ENCODE measurements around the gene NONO.

The NONO gene

DNA sequence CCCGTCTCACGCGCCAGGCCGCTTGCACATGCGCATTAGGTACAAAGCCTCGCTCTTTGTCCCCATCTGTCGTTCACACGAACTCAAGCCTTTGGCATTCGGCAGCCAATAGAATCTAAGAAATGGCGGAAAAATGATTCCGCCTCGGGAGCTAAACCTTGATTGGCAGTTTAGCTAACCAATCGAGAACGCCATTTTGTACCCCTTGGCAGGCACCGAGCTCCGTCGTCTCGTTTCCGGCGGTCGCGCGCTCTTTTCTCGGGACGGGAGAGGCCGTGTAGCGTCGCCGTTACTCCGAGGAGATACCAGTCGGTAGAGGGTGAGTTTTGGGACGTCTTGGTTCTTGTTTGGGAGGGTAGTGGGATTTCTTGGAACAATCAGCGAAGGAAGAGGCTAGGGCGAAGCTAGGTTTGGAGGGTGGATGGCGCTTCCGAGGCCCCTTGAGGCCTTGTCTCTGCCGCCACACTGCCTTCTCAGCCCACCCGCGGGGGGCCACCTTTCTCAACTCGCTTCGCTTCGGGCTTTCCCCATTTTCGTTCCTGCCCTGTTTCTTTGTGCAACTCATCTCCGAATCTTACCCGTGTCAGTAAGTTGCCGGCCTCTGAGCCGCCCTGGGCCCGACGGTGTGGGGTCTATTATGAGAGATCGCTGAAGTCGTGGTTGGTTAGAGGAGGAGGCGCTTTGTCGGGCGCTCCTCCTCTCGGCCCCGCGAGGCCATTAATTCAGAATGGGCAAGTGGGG lies at the start of gene NONO:
Gene NONO, plus strand, starts transcription at position 233 of the 741 bp plus-strand sequence. CDS start 7,003 bp downstream, outside the sequence.
- peaks cover 13 to 22% of the 10 kb centered on the region in 2 experiments for H3K4me1 ChIP-seq (ENCODE audit: control insufficient read depth in 1 of 2, insufficient read depth in 1 of 2, low read depth in 1 of 2, low read length in 1 of 2)
- TF ChIP-seq CTCF (IDR thresholded peaks at IDR 0.05) = peak; percentile 36
- H3K27ac ChIP-seq = peak within 1 kb of the TSS; percentile 90
- no peaks in the 10 kb centered on the region for H3K36me3 ChIP-seq
- H3K9me3 ChIP-seq = no peaks in the 10 kb centered on the region
- no peaks in the 10 kb centered on the region for H3K27me3 ChIP-seq
- peak within 1 kb of the TSS; percentile 69 to 76 for H3K4me3 ChIP-seq (ENCODE audit: low read depth in 1 of 2, low read length in 1 of 2)

- H3K9me3 ChIP-seq = no peaks in the 10 kb centered on the region
- H3K27me3 ChIP-seq = no peaks in the 10 kb centered on the region
- H3K4me1 ChIP-seq (ENCODE audit: control insufficient read depth in 1 of 2, insufficient read depth in 1 of 2, low read depth in 1 of 2, low read length in 1 of 2) = peaks cover 0 to 2% of the 10 kb centered on the region in 2 experiments
- no peaks in the 10 kb centered on the region for H3K36me3 ChIP-seq
- H3K4me3 ChIP-seq (ENCODE audit: low read depth in 1 of 2, low read length in 1 of 2) = no peak overlapping the region
- TF ChIP-seq CTCF (IDR thresholded peaks at IDR 0.05) = no peak
- H3K27ac ChIP-seq = no peak overlapping the region
These were observed 48.0 kb upstream of the NONO start for GRCh38 chrX:71235482-71235881.

GRCh38 chrX:71236836-71237235 lies 46.6 kb upstream of the NONO start:
- no peak overlapping the region for H3K4me3 ChIP-seq (ENCODE audit: low read depth in 1 of 2, low read length in 1 of 2)
- no peaks in the 10 kb centered on the region for H3K9me3 ChIP-seq
- no peak overlapping the region for H3K27ac ChIP-seq
- no peaks in the 10 kb centered on the region for H3K36me3 ChIP-seq
- no peaks in the 10 kb centered on the region for H3K27me3 ChIP-seq
- TF ChIP-seq CTCF (IDR thresholded peaks at IDR 0.05) = no peak
- H3K4me1 ChIP-seq (ENCODE audit: control insufficient read depth in 1 of 2, insufficient read depth in 1 of 2, low read depth in 1 of 2, low read length in 1 of 2) = peaks cover 0 to 2% of the 10 kb centered on the region in 2 experiments

- Histone ChIP-seq H3K9me3 (no peaks in the 10 kb centered on the region), H3K4me3 (ENCODE audit: low read depth in 1 of 2, low read length in 1 of 2) (no peak overlapping the region), H3K27me3 (no peaks in the 10 kb centered on the region), H3K4me1 (ENCODE audit: control insufficient read depth in 1 of 2, insufficient read depth in 1 of 2, low read depth in 1 of 2, low read length in 1 of 2) (no peaks in the 10 kb centered on the region), H3K36me3 (peaks cover 17% of the 10 kb centered on the region), H3K27ac (no peak overlapping the region)
- TF ChIP-seq CTCF (IDR thresholded peaks at IDR 0.05) = no peak
These were observed 43.7 kb upstream of the NONO start for GRCh38 chrX:71239781-71240180.

DNA sequence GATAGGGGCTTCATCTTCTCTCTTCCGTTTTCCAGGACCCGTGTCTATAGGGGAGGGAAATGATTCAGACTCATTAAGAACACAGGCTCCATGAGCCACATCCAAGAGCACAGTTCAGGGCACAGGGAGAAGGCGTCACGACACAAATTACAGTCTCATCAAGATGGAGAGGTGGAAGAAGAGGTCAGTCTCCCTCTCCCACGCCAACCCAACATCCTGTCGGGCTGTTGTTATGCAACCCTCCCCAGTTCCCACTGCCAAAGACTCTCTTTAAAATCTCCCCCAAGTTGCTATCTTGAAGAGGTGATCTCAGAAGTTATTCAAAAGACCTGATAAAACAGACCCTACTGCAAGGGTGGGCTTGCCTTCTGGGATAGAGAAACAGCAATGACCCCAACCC lies 42.1 kb upstream of the NONO start:
- no peak overlapping the region for H3K4me3 ChIP-seq (ENCODE audit: low read depth in 1 of 2, low read length in 1 of 2)
- H3K4me1 ChIP-seq (ENCODE audit: control insufficient read depth in 1 of 2, insufficient read depth in 1 of 2, low read depth in 1 of 2, low read length in 1 of 2) = no peaks in the 10 kb centered on the region
- no peaks in the 10 kb centered on the region for H3K9me3 ChIP-seq
- H3K27me3 ChIP-seq = no peaks in the 10 kb centered on the region
- TF ChIP-seq CTCF (IDR thresholded peaks at IDR 0.05) = no peak
- H3K27ac ChIP-seq = no peak overlapping the region
- peaks cover 23% of the 10 kb centered on the region for H3K36me3 ChIP-seq

Measured in neutrophil (primary cell).